HG03521 (cell line): ENCODE data around the gene PAQR5.
"Not testable (repeated sequence)": the region's sequence is repeated elsewhere in the genome, so short reads cannot be mapped to it uniquely, and the experiment has no call there.

Source experiments
- ATAC-seq: cut with Tn5 transposase; IDR thresholded peaks from one replicate; pipeline ENCODE4 v1.9.1; 2021; ENCODE audit warnings: mild to moderate bottlenecking, moderate library complexity; ENCODE audit not compliant: unreplicated experiment

The PAQR5 gene

GRCh38 chr15:69346112-69346511 lies 47.4 kb downstream of the PAQR5 start:
- ATAC-seq: no peak

- no peak for ATAC-seq
These were observed 52.6 kb downstream of the PAQR5 start for GRCh38 chr15:69351333-69351732.

- no peak for ATAC-seq
These were observed 53.2 kb downstream of the PAQR5 start for GRCh38 chr15:69351884-69352283.

GRCh38 chr15:69357773-69358771 lies 59.4 kb downstream of the PAQR5 start:
- ATAC-seq: no peak

GRCh38 chr15:69358850-69359249 lies 60.1 kb downstream of the PAQR5 start:
- no peak for ATAC-seq

- no peak for ATAC-seq
These were observed 61.0 kb downstream of the PAQR5 start for GRCh38 chr15:69359722-69360121.

- ATAC-seq: no peak
These were observed 61.9 kb downstream of the PAQR5 start for GRCh38 chr15:69360642-69361041.

GRCh38 chr15:69367236-69367635 lies 68.5 kb downstream of the PAQR5 start:
- ATAC-seq: no peak

GRCh38 chr15:69369631-69370030 lies 70.9 kb downstream of the PAQR5 start:
- no peak for ATAC-seq

- ATAC-seq: no peak
These were observed 74.7 kb downstream of the PAQR5 start for GRCh38 chr15:69373406-69373805.

- ATAC-seq: no peak
These were observed 76.6 kb downstream of the PAQR5 start for GRCh38 chr15:69375151-69375790.

- no peak for ATAC-seq
These were observed 78.7 kb downstream of the PAQR5 start for GRCh38 chr15:69377216-69377970.

GRCh38 chr15:69380100-69380725 lies 81.5 kb downstream of the PAQR5 start:
- ATAC-seq: no peak

- ATAC-seq: no peak
These were observed 82.0 kb downstream of the PAQR5 start for GRCh38 chr15:69380726-69381105.

GRCh38 chr15:69382176-69382575 lies 83.5 kb downstream of the PAQR5 start:
- not testable (repeated sequence) for ATAC-seq

- not testable (repeated sequence) for ATAC-seq
These were observed 85.4 kb downstream of the PAQR5 start for GRCh38 chr15:69384066-69384465.

GRCh38 chr15:69384626-69385598 lies 86.2 kb downstream of the PAQR5 start:
- ATAC-seq: no peak

GRCh38 chr15:69385831-69386230 lies 87.1 kb downstream of the PAQR5 start:
- ATAC-seq: no peak

GRCh38 chr15:69386284-69386683 lies 87.6 kb downstream of the PAQR5 start:
- ATAC-seq: no peak

GRCh38 chr15:69388260-69388705 lies 89.6 kb downstream of the PAQR5 start:
- no peak for ATAC-seq
